Measurements from ENCODE around the gene EGF.

DNA sequence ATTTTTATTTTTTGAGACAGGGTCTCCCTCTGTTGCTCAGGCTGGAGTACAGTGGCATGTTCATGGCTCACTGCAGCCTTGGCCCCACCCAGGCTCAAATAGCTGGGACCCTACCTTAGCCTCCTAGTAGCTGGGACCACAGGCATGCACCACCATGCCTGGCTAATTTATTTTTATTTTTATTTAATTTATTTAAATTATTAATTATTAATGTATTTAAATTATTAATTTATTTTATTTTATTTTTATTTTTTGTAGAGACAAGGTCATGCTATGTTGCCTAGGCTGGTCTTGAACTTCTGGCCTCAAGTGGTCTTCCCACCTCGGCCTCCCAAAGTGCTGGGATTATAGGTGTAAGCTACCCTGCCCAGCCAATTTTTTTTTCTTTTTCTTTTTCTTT lies 69.3 kb downstream of the EGF start:
- TF ChIP-seq ZFP36 (IDR thresholded peaks at IDR 0.05; ENCODE audit: borderline replicate concordance, partially characterized antibody) (no peak), CHD2 (IDR thresholded peaks at IDR 0.05; ENCODE audit: low read length, partially characterized antibody) (no peak), POLR2A (IDR thresholded peaks at IDR 0.05; ENCODE audit: low read length) (no peak), ZNF302 (CRISPR knock-in tag; IDR thresholded peaks at IDR 0.05) (no peak), EP300 (IDR thresholded peaks at IDR 0.05) (no peak), NR3C1 (IDR thresholded peaks at IDR 0.05) (no peak), RAD21 (conservative IDR thresholded peaks at IDR 0.05 in 1 of 2, IDR thresholded peaks at IDR 0.05 in 1 of 2) (no peak), CHD4 (IDR thresholded peaks at IDR 0.05; ENCODE audit: borderline replicate concordance) (no peak), PHF8 (IDR thresholded peaks at IDR 0.05; ENCODE audit: borderline replicate concordance, low read depth) (no peak)
- TF ChIP-seq, protein P1, sequence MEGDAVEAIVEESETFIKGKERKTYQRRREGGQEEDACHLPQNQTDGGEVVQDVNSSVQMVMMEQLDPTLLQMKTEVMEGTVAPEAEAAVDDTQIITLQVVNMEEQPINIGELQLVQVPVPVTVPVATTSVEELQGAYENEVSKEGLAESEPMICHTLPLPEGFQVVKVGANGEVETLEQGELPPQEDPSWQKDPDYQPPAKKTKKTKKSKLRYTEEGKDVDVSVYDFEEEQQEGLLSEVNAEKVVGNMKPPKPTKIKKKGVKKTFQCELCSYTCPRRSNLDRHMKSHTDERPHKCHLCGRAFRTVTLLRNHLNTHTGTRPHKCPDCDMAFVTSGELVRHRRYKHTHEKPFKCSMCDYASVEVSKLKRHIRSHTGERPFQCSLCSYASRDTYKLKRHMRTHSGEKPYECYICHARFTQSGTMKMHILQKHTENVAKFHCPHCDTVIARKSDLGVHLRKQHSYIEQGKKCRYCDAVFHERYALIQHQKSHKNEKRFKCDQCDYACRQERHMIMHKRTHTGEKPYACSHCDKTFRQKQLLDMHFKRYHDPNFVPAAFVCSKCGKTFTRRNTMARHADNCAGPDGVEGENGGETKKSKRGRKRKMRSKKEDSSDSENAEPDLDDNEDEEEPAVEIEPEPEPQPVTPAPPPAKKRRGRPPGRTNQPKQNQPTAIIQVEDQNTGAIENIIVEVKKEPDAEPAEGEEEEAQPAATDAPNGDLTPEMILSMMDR (IDR thresholded peaks at IDR 0.05), result no peak
- TF ChIP-seq, protein P2, sequence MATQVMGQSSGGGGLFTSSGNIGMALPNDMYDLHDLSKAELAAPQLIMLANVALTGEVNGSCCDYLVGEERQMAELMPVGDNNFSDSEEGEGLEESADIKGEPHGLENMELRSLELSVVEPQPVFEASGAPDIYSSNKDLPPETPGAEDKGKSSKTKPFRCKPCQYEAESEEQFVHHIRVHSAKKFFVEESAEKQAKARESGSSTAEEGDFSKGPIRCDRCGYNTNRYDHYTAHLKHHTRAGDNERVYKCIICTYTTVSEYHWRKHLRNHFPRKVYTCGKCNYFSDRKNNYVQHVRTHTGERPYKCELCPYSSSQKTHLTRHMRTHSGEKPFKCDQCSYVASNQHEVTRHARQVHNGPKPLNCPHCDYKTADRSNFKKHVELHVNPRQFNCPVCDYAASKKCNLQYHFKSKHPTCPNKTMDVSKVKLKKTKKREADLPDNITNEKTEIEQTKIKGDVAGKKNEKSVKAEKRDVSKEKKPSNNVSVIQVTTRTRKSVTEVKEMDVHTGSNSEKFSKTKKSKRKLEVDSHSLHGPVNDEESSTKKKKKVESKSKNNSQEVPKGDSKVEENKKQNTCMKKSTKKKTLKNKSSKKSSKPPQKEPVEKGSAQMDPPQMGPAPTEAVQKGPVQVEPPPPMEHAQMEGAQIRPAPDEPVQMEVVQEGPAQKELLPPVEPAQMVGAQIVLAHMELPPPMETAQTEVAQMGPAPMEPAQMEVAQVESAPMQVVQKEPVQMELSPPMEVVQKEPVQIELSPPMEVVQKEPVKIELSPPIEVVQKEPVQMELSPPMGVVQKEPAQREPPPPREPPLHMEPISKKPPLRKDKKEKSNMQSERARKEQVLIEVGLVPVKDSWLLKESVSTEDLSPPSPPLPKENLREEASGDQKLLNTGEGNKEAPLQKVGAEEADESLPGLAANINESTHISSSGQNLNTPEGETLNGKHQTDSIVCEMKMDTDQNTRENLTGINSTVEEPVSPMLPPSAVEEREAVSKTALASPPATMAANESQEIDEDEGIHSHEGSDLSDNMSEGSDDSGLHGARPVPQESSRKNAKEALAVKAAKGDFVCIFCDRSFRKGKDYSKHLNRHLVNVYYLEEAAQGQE (IDR thresholded peaks at IDR 0.05), result no peak
- TF ChIP-seq, protein P3, sequence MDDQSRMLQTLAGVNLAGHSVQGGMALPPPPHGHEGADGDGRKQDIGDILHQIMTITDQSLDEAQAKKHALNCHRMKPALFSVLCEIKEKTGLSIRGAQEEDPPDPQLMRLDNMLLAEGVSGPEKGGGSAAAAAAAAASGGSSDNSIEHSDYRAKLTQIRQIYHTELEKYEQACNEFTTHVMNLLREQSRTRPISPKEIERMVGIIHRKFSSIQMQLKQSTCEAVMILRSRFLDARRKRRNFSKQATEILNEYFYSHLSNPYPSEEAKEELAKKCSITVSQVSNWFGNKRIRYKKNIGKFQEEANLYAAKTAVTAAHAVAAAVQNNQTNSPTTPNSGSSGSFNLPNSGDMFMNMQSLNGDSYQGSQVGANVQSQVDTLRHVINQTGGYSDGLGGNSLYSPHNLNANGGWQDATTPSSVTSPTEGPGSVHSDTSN (IDR thresholded peaks at IDR 0.05), result no peak
